CD1c-positive myeloid dendritic cell (primary cell): Measurements from ENCODE around the gene PRKG1.

ENCODE experiments used
- DNase-seq: peaks from one replicate; pipeline ENCODE4 v3.0.0-alpha.2; 2016; ENCODE audit errors: extremely low spot score

Gene PRKG1

DNA sequence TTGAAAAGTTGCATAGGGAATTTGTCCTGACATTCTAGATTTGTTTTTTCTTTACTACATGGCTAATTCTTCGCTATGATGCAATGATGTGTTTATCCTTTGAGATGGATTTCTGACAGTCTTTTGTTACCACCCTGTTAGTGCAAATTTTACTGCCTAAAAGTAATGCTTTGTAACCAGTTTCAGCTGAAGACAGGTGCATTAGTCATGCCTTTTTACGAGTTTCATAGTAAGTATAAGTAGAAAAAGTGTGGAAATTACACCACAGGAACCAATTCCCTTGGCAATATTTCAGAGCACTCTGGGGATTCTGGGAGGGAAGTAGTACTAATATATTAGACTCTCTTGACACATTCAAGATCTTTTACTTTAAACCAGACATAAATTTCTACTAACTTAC is 982.0 kb downstream of the PRKG1 start:
- DNase-seq: no peak

DNA sequence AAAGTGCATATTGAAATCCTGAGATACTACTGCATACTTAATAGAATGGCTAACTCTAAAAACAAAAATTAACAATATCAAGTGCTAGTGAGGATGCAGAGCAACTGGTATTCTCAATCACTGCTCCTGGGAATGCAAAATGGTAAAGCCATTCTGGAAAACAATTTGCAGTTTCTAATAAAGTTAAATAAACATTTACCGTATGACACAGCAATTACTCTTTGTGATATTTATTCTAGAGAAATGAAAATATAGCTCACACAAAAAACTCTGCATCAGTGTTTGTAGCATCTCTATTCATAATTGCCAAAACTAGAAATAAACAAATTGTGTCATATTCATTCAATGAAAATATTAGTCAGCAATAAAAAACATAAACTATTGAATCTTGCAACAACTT is 984.8 kb downstream of the PRKG1 start:
- DNase-seq: no peak

DNA sequence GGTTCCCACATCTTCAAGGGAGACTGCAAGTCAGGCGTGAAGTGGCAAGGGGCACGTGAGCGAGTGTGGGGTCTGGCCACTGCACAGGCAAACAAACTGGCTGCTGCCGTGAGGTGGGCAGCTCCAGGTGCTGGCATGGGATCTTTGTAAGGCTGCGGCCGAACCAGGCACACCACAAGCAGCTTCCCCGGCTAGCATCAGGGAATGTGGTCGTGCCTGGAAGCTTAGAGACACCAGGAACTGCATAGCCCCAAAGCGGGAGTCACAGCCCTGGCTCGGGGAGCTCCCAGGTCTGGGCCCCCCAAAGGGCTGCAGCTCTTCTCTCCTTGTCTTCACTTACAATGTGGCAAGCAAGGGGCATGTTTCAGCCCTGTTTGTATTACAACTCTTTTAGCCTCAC is 988.9 kb downstream of the PRKG1 start:
- no peak for DNase-seq

DNA sequence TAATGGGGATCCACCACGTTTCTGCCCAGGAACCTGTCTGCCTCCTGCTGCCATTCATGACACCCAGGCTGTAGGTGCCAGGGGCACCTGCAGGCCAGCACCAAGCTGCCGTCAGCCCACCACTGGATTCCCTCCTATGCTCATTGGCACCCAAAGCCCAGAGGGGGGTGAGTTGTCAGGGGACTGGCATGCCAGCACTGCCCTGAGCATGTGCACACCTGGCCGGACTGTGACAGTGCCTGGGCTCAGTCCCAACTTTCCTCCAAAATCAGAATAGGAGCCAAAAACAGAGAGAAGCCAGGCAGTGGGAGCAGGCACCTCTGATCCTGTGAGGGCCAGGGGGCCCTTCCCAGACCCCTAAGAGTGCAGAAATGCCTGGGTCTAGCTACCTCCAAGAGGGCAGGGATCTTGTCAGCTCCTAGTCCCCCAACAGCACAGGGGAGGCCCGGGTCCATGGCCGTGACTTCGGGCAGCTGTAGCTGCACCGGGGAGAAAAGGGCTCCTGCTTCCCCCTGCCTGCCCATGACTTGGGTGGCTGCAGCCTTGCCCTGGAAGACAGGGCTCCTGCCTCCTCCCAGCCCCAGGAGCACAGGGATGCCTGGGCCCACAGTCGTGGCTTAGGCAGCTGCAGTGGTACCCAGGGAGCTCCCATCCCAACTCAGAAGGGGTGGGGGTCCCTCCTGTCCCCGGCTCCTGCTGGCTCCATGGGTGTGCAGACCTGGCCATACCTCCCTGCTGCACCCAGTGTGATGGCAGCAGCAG is 990.0 kb downstream of the PRKG1 start:
- no peak for DNase-seq

DNA sequence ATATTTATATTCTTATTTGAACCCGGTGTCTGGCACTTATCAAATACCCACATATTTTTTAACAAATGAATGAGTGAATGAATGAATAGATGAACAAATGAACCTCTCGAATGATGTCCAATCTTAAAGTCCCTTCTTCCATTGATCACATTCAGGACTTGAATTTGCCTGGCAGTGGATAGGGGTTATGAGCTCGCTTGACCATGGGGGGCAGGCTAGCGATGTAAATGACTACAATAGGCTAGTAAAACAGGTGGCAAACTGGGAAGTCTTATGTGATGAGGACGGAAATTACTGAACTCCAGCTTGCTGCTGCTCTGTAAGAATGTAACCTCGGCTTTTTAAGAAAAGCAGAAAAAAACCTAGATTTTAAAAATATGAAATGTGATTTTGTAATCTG is 992.1 kb downstream of the PRKG1 start:
- no peak for DNase-seq

DNA sequence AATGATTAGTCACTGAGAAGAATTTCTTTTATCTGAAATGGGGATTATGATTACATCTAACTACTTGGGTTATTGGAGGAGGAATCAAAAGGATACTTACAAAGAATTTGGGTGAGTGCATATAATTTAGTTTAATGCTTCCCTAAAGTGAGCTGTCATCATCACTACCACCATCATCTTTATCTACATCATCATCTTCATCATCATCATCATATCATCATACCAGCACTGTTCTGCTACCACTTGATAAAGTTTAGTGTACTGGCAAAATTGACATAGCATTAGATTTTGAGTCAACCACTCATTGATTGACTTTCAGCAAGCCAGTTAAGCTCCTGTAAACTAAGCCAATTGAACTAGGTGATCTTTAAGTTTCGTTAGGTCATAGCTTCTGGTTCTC is 994.2 kb downstream of the PRKG1 start:
- DNase-seq: no peak

DNA sequence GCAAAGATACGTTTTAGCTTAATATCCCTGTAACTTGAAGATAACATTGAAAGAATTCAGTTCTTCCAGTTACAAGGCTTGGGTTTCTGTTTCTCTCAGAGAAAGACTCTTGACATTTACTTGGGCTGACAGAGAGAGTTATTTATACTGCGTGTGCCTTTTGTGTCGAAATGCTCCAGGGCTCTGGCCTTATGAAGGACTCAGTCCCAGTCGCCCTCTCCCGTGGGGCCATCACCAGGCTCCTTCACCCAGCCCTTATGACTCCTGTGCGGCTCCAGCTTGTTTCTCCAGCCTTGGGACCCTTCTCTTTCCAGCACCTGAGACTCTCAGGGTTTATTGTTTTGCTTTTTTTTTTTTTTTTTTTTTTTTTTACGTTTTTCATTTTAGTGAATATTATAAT is 997.5 kb downstream of the PRKG1 start:
- no peak for DNase-seq

DNA sequence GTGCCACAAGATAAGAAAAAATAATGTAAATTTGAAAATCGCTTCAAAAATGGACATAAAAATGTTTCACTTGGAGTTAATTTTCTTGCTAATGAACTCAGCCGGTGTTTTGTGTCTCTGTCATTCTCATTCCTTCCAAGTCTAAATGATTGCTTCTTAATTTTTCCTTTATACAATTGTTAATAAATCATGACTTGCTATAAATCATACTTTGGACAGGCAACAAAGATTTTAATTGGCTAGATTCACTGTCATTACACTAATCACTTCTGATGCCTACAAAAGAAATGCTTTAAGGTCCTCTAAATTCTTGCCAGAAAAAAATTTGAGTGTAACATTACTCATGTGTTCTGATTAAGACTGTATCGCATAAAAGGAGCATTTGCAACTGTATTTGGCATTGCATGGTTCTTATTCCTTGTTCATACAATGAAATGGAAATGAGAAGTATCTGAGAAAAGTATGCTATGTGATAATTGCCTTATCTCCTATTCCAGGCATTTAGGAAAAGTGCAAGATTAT is 1000.3 kb downstream of the PRKG1 start:
- no peak for DNase-seq

DNA sequence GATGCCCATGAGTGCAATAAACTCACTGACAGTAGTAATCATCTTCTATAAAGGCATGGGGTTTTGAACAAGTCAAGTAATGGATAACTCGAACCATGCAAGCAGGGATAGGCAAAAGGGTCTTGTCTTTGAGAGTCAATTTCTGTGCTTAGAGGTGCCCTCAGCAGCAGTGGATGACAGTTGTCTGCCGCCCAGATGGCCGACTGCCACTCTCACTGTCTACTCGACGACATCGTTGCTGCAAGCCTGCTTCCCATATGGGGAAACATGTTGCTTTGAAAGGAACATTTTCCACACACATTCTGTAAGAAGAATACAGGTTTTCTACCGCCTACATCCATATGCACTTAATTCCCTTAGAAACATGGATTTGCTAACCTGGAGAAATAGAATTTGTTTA is 1003.5 kb downstream of the PRKG1 start:
- no peak for DNase-seq

DNA sequence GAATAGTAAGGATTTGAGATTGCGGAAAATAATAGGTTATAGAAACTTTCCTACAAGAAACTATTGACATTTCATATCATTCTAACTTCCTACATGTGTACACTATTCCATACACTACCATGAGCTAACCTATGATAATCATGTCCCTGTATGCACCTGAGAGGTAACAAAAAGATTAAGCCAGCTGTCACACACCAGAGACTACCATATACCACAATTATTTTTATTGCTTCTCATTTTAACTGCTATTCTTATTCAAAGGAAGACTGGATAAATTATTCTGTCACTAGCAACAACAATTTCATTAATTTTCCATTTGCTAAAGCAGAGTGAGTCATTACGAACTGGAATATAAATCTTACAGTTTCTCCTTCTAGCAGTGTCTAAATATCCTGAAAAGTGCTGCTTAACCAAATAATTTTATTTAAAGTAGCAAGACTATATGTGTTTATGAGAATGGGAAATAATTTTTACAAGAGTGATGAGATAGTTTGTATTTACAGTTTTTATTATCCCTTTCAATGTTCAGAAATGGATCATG is 1004.2 kb downstream of the PRKG1 start:
- no peak for DNase-seq

DNA sequence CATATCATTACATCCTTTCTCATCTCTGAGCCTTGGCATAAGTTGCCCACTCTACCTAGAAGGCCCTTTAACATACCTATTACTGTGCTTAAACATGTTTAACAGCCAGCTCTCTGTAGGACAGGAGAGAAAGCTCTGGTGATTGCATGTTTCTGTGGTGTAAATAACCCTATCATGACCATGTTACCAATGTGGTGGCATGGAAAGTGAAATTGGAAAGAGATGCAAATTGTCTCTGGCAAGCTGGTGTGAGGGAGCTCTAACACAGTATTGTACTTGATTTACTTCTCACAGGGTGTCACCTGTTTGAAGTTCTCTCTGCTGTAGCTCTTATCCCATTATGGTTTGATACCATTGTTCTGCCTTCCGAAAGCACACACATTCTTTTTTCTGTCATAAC is 1008.0 kb downstream of the PRKG1 start:
- no peak for DNase-seq

DNA sequence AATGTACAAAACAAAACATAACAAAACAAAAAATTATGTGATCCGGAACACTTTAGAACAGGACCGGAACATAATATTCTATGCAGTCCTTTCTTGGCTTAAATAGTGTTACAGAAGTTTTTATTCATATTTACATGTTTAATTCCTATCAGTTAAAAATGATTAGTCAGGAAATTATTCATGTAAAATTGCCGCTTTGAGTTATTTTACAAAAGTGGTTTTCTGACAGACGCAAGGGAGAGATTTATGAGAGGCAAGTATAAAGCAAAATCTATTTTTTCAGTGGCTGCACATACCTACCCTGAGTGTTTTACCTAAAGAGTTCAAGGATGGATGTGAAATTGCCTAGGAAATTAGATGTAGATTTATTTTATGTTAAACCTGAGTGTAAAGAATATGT is 1009.1 kb downstream of the PRKG1 start:
- no peak for DNase-seq

DNA sequence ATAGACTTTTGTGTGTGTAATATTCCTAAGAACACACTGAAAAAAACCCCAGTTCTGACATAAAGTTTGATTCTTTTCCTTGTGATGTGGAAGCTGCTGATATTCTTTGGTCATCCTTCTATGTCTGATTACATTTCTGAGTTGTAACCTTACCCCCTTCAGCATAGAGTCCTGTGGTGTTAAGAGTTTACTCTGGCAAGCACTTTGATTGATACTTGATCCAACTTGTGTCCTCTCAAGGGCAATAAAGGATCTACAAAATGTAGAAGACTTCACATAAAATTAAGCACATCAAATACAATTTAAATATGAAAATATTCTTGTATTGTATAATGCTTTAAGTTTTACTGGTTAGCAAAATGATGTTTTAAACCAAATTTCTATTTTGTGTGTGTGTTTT is 1018.1 kb downstream of the PRKG1 start:
- DNase-seq: no peak

DNA sequence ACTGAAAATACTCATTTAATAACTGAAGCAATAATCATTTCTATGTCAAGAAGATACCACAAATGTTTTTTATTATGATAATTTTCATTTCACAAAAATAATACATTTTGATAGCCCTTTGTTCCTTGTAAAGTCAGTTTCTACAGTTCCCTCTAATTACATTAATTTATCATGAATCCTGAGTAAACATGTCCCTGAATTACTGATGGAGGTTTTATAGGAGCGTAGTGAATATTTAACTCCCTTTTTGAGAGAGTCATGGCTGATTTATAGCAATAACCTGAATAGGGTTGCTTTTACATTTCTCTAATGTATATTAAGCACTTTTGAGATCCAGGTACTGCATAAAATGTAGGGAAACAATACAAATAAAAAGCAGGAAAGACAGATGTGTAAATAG is 1023.8 kb downstream of the PRKG1 start:
- no peak for DNase-seq

DNA sequence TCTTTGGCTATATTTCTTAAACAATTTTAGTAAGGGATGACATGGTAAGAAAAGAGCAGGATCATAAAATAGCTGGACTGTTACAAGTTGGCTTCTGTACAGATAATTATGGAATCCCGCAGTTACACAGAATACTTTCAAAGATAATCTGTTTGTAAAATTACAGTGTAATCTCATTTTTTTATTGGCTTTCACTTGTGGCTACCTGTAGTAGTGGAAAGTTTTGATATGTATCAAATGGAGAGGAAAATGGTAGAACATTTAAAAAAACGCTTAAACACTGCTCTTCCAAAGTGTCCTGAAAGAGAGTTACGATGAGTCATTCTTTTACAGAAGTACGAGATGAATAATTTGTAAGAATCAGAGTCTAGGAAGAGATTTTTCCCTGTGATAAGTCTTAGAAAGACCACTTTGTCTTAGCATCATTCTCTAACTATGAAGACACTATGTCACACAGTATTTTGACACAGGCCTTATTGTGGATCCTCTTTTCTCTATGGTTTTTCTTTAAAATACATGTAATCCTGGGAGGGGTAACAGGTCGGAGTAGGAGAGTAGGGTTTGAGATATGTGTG is 1024.8 kb downstream of the PRKG1 start:
- no peak for DNase-seq

DNA sequence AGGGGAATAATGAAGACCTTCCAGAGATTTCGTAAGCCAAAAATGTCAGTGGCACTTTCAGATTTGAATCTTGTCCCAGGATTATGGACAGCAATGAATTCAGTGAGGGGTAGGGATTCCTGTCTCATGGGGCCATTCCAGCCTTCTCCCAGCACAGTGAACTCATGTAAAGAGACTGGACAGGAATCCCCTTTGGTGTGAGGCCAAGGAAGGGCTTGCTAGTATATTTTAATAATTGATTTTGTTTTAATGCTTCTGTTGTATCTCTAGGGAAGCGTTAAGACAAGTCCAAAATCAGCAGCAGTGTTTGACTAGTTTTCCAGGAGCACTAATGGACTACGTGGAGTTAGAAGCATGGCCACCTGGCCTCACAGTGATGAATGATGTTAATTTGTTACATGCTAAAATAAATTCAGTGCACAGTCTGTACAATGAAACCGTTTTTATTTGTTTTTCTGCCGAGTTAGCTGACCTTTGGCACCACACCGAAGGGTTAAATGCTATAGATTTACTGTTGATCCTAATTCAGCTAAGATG is 1025.8 kb downstream of the PRKG1 start:
- DNase-seq: no peak

DNA sequence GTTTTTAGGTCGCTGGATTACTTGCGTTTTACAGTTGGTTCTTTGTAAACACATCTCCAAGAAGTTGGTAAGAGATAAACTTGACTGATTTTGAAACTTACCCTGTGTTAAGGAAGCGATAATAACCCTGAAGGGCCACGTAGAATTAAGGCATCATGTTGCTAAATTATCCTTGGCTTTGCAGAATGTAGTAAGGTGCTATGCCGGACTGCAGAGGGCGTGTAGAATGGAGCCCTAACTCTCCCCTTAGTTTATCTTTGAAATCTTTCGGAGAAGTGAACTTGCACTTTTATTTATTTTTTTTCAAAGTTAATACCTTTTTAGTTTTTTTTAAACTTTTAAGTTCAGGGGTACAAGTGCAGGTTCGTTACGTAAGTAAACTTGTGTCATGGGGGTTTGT is 1031.0 kb downstream of the PRKG1 start:
- DNase-seq: no peak

DNA sequence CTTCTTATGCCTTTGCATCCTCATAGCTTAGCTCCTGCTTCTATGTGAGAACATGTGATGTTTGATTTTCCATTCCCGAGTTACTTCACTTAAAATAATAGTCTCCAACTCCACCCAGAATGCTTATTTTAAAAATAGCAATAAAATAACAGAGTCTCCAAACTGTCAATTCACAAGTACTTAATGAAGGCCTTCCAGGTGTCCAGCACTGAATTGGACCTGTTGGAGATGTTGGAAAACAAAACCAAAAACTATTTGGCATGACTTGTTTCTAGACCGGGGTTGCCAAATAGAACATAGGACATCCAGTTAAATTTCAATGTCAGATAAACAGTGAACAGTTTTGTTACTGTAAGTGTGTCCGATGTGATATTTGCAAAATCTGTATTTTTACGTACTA is 1031.7 kb downstream of the PRKG1 start:
- DNase-seq: no peak

DNA sequence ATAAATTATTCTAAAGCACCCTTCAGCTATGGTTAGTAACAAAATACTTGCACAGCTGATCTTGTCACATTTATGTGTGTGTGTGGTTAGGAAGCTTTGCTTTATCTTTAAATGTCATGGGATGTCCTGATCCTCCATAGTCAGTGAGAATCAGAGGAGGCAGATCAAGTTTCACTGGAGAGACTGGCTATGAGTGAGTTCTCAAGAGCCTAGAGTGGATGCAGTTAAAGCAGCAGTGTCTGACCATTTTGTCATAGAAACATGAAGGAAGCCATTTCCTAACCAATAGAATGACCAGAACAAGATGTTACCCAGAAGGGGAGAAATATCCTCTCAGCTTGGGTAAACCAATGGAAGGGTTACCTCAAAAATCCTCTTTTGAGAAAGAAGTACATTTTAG is 1032.6 kb downstream of the PRKG1 start:
- DNase-seq: no peak

DNA sequence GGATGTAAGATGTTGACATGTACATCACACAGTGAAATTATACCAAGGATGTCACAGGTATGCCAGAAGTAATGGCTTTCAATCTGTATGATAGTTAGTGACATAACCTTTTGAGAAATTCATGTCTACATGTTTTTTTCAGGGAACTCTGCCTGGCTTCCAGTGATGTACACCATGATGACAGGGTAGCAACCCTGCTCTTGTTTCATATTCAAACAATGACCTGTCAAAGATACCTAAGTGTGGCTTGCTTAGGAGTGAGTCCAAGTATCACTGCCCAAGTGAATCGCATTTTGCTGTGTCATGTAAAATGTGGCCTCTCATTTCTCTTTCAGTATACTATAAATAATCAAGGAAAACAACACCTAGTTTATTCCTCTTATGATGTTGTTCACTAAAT is 1033.9 kb downstream of the PRKG1 start:
- no peak for DNase-seq

DNA sequence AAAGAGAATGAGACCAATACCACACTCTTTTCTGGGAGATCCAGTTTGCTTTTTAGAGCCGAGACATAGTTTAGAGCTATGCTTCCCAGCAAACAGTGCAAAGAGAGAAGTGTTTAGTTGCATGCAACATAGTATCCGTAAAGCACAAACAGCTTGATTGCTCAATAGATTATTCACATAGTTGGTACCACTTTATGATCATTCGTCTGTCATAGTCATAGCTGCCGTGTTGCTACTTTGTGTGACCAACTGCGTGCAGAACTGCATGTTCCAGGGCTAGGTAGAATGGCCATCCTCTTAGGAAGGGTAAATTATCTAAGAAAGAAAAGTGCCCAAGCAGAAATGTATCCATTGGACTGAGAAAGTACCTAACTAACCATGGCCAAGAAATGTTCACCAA is 1036.3 kb downstream of the PRKG1 start:
- DNase-seq: no peak

DNA sequence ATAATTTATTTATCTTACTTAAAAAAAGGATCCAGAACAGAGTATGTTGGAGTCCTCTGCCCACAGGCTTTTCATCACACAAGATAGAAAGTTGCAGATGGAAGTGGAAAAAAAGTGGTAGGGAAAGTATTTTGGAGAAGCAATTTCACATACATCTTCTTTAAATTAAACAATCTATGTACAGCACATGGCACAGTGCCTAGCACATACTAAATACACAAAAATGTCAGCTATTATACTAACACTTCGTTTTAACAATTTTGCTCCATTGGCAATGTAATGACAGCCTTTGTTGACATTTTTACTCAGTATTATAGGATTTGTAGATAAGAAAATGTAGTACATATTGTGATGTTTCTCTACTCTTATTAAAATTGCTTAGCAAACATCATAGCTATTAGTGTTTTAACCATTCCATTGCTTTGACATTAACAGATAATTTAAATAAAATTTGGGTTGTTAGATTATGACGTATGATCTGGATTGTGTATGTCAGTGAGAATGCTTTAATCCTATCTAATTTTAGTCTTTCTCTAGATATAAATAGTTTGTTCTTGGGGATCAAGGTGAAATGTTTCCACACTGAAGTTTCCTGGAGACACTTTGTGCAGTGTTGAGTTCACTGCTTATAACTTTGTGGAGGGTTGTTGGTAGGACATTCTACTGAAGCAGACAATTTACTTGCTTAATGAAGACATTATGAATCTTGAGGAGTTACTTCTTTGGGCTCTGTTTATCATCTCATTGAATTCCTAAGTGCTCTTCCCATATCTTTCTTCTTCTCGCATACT is 1037.0 kb downstream of the PRKG1 start:
- DNase-seq: no peak
